Glutamatergic neuron (in vitro differentiated cells): Measurements from ENCODE around the gene PTPRN2. TPM values are rescaled to one million over a fixed set of nuclear protein-coding genes. Genes with fewer than 3 reads are reported as not detected.
"Not testable (repeated sequence)": the region's sequence is repeated elsewhere in the genome, so short reads cannot be mapped to it uniquely, and the experiment has no call there.

Experiments used
- DNase-seq: peaks from one replicate; pipeline ENCODE4 v3.0.0; 2022
- H3K27ac Mint-ChIP-seq: one replicate; pipeline ENCODE4 v1.8.0; 2020; ENCODE audit warnings: mild to moderate bottlenecking, mixed read lengths, inconsistent platforms; ENCODE audit not compliant: unreplicated experiment
- H3K27me3 Mint-ChIP-seq: one replicate; pipeline ENCODE4 v1.8.0; 2020; ENCODE audit warnings: mild to moderate bottlenecking, moderate library complexity, mixed read lengths, inconsistent platforms; ENCODE audit not compliant: unreplicated experiment
- H3K36me3 Mint-ChIP-seq: one replicate; pipeline ENCODE4 v1.8.0; 2020; ENCODE audit warnings: mild to moderate bottlenecking, mixed read lengths, inconsistent platforms; ENCODE audit not compliant: unreplicated experiment
- H3K4me1 Mint-ChIP-seq: one replicate; pipeline ENCODE4 v1.8.0; 2020; ENCODE audit warnings: mild to moderate bottlenecking, low read depth, mixed read lengths, inconsistent platforms; ENCODE audit not compliant: unreplicated experiment
- H3K4me3 Mint-ChIP-seq: one replicate; pipeline ENCODE4 v1.8.0; 2020; ENCODE audit warnings: mild to moderate bottlenecking, mixed read lengths, inconsistent platforms; ENCODE audit not compliant: unreplicated experiment
- H3K9me3 Mint-ChIP-seq: one replicate; pipeline ENCODE4 v1.8.0; 2020; ENCODE audit warnings: mild to moderate bottlenecking, moderate library complexity, mixed read lengths, inconsistent platforms; ENCODE audit not compliant: unreplicated experiment
- total RNA-seq: library from RNA; stranded (reverse); fragmentation: NEBNext Ultra II Directional; extraction: Animal tissue kit (Norgen Biotek cat#: 25700); gene quantifications from one replicate; pipeline ENCODE4 v1.2.1, GENCODE V29; 2021; ENCODE audit not compliant: unreplicated experiment
- TF ChIP-seq, protein P1 (sequence below): fragments of 200-600 bp; sonication (generic); IDR thresholded peaks from one replicate; pipeline ENCODE4 v1.5.0; 2021; ENCODE audit not compliant: partially characterized antibody, unreplicated experiment

The PTPRN2 gene
- total RNA-seq, 1 donor from 2014 or later: 49.0 TPM

DNA sequence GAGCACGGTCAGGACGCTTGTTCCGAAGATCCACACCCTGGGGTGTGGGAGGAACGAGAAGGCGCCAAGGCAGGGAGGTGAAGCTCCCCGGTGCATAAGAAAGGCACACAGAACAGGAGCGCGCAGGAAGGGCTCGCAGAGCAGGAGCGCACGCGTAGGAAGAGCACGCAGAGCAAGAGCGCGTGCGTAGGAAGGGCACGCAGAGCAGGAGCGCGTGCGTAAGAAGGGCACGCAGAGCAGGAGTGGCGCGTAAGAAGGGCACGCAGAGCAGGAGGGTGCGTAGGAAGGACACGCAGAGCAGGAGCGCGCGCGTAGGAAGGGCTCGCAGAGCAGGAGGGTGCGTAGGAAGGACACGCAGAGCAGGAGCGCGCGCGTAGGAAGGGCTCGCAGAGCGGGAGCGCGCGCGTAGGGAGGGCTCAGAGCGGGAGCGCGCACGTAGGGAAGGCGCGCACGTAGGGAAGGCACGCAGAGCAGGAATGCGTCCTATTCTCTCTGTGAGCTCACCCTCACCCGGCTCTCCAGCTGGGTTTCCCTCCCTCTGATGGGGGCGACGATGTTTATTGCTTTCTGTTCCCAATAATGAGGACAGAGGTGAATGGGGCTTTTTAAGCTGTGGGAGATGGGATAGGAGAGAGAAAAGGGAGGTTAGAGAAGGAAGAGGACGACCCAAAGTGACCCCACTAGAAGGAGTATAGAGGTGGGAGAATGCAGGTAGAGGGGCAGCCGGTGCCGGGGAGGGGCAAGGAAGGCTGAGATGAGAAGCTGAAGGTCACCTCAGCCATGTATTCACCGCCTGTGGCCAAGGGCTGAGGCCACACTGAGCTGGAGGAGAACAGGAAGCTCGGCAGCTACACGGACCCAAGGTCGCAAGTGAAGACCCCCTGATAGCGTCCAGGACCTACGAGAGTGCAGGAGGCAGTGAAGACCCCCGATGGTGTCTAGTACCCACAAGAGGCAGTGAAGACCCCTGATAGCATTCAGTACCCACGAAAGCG is 423.2 kb downstream of the PTPRN2 start:
- H3K27ac Mint-ChIP-seq: no peak overlapping the region
- TF ChIP-seq, protein P1, sequence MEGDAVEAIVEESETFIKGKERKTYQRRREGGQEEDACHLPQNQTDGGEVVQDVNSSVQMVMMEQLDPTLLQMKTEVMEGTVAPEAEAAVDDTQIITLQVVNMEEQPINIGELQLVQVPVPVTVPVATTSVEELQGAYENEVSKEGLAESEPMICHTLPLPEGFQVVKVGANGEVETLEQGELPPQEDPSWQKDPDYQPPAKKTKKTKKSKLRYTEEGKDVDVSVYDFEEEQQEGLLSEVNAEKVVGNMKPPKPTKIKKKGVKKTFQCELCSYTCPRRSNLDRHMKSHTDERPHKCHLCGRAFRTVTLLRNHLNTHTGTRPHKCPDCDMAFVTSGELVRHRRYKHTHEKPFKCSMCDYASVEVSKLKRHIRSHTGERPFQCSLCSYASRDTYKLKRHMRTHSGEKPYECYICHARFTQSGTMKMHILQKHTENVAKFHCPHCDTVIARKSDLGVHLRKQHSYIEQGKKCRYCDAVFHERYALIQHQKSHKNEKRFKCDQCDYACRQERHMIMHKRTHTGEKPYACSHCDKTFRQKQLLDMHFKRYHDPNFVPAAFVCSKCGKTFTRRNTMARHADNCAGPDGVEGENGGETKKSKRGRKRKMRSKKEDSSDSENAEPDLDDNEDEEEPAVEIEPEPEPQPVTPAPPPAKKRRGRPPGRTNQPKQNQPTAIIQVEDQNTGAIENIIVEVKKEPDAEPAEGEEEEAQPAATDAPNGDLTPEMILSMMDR: no peak
- H3K27me3 Mint-ChIP-seq: peaks cover 6% of the 10 kb centered on the region
- H3K9me3 Mint-ChIP-seq: peaks cover 14% of the 10 kb centered on the region
- H3K36me3 Mint-ChIP-seq: peaks cover 53% of the 10 kb centered on the region
- H3K4me1 Mint-ChIP-seq: no peaks in the 10 kb centered on the region
- no peak for DNase-seq
- H3K4me3 Mint-ChIP-seq: peak overlapping the region; percentile 59

DNA sequence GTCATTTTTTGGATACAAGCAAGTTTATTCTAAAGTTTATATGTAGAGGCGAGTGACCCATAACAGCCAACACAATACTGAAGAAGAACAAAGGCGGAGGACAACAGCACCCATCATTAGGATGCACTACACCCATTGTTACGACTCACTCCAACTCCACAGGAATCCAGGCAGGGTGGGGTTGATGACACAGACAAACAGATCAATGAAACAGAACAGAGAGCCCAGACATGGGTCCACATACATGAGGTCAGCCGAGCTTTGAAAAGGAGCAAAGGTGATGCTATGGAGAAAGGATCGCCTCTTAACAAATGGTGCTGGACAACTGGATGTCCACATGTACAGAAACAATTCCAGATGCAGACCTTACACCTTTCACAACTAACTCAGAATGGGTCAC is 426.4 kb downstream of the PTPRN2 start:
- Mint-ChIP-seq H3K36me3 (peaks cover 42% of the 10 kb centered on the region), H3K4me3 (no peak overlapping the region), H3K27ac (no peak overlapping the region), H3K27me3 (peaks cover 2% of the 10 kb centered on the region), H3K4me1 (no peaks in the 10 kb centered on the region), H3K9me3 (peaks cover 13% of the 10 kb centered on the region)
- TF ChIP-seq, protein P1: no peak
- DNase-seq: no peak

DNA sequence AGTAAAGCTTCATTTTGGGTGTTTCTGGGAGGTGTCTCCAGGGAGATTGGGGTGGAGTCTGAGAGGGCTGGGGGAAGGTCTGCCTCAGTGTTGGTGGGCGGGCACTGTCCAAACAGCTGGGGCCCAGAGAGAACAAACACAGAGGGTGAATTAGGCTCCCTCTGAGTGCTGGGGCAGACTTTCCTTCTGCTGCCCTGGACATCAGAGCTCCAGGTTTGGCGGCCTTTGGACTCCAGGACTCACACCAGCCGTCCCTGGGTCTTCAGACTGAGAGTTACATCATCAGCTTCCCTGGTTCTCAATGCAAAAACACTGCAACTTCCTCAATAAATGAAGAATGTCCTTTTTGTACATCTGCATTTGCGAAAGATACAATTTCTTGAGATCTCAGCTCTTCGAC is 427.4 kb downstream of the PTPRN2 start:
- no peak overlapping the region for H3K27ac Mint-ChIP-seq
- TF ChIP-seq, protein P1: no peak
- no peak for DNase-seq
- H3K9me3 Mint-ChIP-seq: peaks cover 18% of the 10 kb centered on the region
- H3K36me3 Mint-ChIP-seq: peaks cover 41% of the 10 kb centered on the region
- no peaks in the 10 kb centered on the region for H3K4me1 Mint-ChIP-seq
- H3K27me3 Mint-ChIP-seq: peaks cover 4% of the 10 kb centered on the region
- H3K4me3 Mint-ChIP-seq: no peak overlapping the region

DNA sequence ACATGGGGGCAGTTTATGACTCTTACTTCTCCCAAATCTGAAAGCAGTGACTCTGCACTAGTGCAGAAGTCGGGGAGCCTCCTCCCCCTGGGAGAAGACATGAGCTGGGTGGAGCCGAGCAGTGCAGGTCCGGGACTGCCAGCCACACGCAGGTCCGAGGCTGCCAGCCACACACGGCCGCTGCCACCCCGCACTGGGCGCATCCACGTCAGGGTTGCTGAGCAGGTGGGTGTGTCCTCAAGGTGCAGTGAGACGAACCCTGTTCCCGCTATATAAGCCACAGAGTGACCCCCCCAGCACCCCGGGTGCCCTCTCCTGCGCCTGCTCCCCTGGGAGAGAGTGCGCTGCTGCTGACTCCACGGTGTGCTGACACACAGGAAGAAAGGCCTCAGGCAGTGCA is 430.2 kb downstream of the PTPRN2 start:
- Mint-ChIP-seq H3K36me3 (peaks cover 22% of the 10 kb centered on the region), H3K27ac (no peak overlapping the region), H3K4me3 (no peak overlapping the region), H3K4me1 (no peaks in the 10 kb centered on the region), H3K27me3 (peaks cover 8% of the 10 kb centered on the region), H3K9me3 (peaks cover 15% of the 10 kb centered on the region)
- no peak for DNase-seq
- TF ChIP-seq, protein P1: no peak

DNA sequence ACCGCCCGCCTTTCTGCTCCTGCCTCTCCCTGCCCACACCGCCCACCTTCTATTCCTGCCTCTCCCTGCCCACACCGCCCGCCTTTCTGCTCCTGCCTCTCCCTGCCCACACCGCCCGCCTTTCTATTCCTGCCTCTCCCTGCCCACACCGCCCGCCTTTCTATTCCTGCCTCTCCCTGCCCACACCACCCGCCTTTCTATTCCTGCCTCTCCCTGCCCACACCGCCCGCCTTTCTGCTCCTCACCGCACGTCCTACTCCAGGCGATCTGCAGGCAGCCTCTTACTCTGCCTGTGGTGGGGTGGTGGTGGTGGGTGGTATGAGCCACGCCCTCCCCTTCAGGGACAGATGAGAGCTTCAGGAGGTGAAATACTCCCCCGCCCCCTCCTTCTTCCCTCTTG is 436.4 kb downstream of the PTPRN2 start:
- H3K4me3 Mint-ChIP-seq, H3K4me1 Mint-ChIP-seq, H3K27me3 Mint-ChIP-seq, H3K27ac Mint-ChIP-seq: not testable (repeated sequence)
- Mint-ChIP-seq H3K36me3 (peaks cover 11% of the 10 kb centered on the region), H3K9me3 (peaks cover 13% of the 10 kb centered on the region)
- DNase-seq: peak; percentile 57
